Measurements from ENCODE around the gene MLX. TPM values are rescaled to one million over a fixed set of nuclear protein-coding genes. Genes with fewer than 3 reads are reported as not detected.

MLX gene, protein sequence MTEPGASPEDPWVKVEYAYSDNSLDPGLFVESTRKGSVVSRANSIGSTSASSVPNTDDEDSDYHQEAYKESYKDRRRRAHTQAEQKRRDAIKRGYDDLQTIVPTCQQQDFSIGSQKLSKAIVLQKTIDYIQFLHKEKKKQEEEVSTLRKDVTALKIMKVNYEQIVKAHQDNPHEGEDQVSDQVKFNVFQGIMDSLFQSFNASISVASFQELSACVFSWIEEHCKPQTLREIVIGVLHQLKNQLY
- 37.5 and 41.2 TPM in 2 replicates for total RNA-seq (2022)
- Bru-seq, nascent RNA: percentile 78 among the genes with signal in this experiment
- BruChase-seq, experiment 1, labeled RNA remaining after a 2-hour chase: percentile 92 among the genes with signal in this experiment
- BruChase-seq, experiment 2, labeled RNA remaining after a 6-hour chase: percentile 92 among the genes with signal in this experiment
- long read RNA-seq, transcript MLX-202 (7 exons, 2,334 nt): minor isoform, 9 of 66 reads
- long read RNA-seq, transcript MLX-203 (8 exons, 2,428 nt): major isoform, 41 of 66 reads
- long read RNA-seq, partial matches to known transcripts: 1 of 66 reads
- long read RNA-seq, other reads (novel, unspliced or antisense): 10 of 66 reads

DNA sequence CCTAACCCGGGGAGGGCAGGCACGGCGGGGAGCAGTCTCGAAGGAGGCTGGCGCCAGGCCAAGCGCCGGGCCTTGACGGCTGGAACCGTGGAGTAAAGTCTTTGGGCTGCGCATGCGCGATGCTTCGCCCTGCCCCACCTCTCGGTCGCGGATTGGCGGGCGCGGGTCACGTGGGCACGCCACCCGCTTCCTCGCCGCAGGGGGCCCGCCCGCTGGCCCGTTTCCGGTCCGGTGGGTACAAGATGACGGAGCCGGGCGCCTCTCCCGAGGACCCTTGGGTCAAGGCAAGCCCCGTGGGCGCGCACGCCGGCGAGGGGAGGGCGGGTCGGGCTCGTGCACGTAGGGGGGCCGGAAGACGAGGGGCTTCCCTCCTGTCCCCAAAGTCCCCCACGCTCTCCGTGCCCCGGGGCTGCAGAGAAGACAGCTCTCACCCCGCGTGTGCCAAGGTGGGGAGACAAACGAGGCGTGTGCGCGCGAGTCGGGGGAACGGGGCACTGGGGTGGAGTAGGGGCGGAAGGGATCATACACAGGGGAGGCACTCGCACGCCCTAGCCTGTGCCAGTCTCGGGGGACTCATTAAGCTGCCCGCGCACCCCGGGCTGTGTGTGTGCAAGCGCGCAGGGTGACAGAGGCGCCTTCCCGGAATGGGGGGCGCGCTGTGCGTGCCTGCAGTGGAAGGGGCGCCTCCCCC, at the start of gene MLX:
MLX (plus strand) TSS at position 218 of the 691 bp plus-strand sequence; CDS start at position 243, 25 bp downstream.
- Mint-ChIP-seq H3K27ac (ENCODE audit: unreplicated experiment) (peak within 1 kb of the TSS; percentile 95), H3K27me3 (ENCODE audit: insufficient read depth, unreplicated experiment) (no peaks in the 10 kb centered on the region), H3K4me1 (ENCODE audit: low read depth, unreplicated experiment) (peaks cover 15% of the 10 kb centered on the region), H3K9me3 (ENCODE audit: unreplicated experiment) (no peaks in the 10 kb centered on the region), H3K36me3 (ENCODE audit: insufficient read depth, unreplicated experiment) (peaks cover 96% of the 10 kb centered on the region), H3K4me3 (ENCODE audit: unreplicated experiment) (peak within 1 kb of the TSS; percentile 95)
- POLR2A ChIA-PET: interaction anchor here (1.4 kb wide), 1 partner anchor 13 kb away, joined by 6 read pairs; no protein-coding TSS in a partner anchor
- H3K4me3 ChIP-seq (ENCODE audit: low read depth, low read length): peak within 1 kb of the TSS; percentile 49
- intact Hi-C loops (cut with micrococcal nuclease; ENCODE audit: unreplicated experiment): no loop called here
- H3K27me3 ChIP-seq (replicated peaks; ENCODE audit: control insufficient read depth, insufficient read depth, low read length): no peaks in the 10 kb centered on the region
- peak; percentile 92 to 96 for DNase-seq
- CTCF ChIA-PET: interaction anchor here (0.7 to 1.4 kb wide), 2 partner anchors 11 to 12 kb away, joined by 3 to 17 read pairs; partner anchors contain the start of gene PSMC3IP
- peaks cover 17% of the 10 kb centered on the region for H3K36me3 ChIP-seq (ENCODE audit: control insufficient read depth, insufficient read depth, low read length)
- TF ChIP-seq, protein P1, sequence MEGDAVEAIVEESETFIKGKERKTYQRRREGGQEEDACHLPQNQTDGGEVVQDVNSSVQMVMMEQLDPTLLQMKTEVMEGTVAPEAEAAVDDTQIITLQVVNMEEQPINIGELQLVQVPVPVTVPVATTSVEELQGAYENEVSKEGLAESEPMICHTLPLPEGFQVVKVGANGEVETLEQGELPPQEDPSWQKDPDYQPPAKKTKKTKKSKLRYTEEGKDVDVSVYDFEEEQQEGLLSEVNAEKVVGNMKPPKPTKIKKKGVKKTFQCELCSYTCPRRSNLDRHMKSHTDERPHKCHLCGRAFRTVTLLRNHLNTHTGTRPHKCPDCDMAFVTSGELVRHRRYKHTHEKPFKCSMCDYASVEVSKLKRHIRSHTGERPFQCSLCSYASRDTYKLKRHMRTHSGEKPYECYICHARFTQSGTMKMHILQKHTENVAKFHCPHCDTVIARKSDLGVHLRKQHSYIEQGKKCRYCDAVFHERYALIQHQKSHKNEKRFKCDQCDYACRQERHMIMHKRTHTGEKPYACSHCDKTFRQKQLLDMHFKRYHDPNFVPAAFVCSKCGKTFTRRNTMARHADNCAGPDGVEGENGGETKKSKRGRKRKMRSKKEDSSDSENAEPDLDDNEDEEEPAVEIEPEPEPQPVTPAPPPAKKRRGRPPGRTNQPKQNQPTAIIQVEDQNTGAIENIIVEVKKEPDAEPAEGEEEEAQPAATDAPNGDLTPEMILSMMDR (IDR thresholded peaks at IDR 0.05; ENCODE audit: insufficient read depth in 1 of 2, low read depth in 1 of 2, low read length in 1 of 2, severe bottlenecking in 1 of 2, unreplicated experiment in 1 of 2): peak in 1 of 2 experiments; percentile 22
- H3K4me1 ChIP-seq: peaks cover 13% of the 10 kb centered on the region
- H3K9me3 ChIP-seq: no peaks in the 10 kb centered on the region
- TSS peak; percentile 3 for BruUV-seq (replicated peaks)

DNA sequence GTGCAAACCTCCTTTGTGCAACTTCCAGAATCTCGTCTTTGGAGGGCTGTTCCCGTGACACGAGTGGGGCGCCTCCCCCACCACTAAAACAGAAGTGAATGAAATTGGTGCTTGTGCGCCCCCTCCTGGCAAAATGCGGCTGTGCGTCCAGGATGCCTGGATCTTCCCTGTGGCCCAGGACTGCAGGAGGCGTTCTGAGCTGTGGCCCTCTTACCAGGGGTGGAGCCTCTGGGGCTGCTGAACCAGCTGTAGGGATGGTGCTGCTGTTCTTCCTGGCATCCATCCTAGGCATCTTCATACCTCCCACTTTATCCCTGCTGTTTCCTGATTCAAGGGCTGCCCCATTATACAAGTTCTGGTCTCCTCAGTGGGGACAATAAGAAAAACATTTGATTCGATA, 49.4 kb upstream of the MLX start:
- Mint-ChIP-seq H3K27ac (ENCODE audit: unreplicated experiment) (peak overlapping the region; percentile 90), H3K9me3 (ENCODE audit: unreplicated experiment) (no peaks in the 10 kb centered on the region), H3K4me1 (ENCODE audit: low read depth, unreplicated experiment) (peaks cover 46% of the 10 kb centered on the region), H3K36me3 (ENCODE audit: insufficient read depth, unreplicated experiment) (peaks cover 35% of the 10 kb centered on the region), H3K27me3 (ENCODE audit: insufficient read depth, unreplicated experiment) (no peaks in the 10 kb centered on the region), H3K4me3 (ENCODE audit: unreplicated experiment) (no peak overlapping the region)
- ChIA-PET POLR2A (interaction anchor here (0.6 to 2.0 kb wide), 3 partner anchors 9 to 95 kb away, joined by 3 to 8 read pairs (median 4); partner anchors contain the start of gene CAVIN1), CTCF (interaction anchor here (0.5 to 2.6 kb wide), 21 partner anchors 10 to 872 kb away, joined by 3 to 20 read pairs (median 5); partner anchors contain the start of genes CAVIN1, NAGLU, PSMC3IP and STAT3)
- BruUV-seq (replicated peaks): no TSS peak
- H3K4me3 ChIP-seq (ENCODE audit: low read depth, low read length): no peak overlapping the region
- H3K27me3 ChIP-seq (replicated peaks; ENCODE audit: control insufficient read depth, insufficient read depth, low read length): no peaks in the 10 kb centered on the region
- TF ChIP-seq, protein P1 (IDR thresholded peaks at IDR 0.05; ENCODE audit: insufficient read depth in 1 of 2, low read depth in 1 of 2, low read length in 1 of 2, severe bottlenecking in 1 of 2, unreplicated experiment in 1 of 2): peak; percentile 90 to 97
- peaks cover 51% of the 10 kb centered on the region for H3K4me1 ChIP-seq
- intact Hi-C loops (cut with micrococcal nuclease; ENCODE audit: unreplicated experiment): loop anchor here (1.0 to 10.0 kb wide), 3 partner anchors 53 to 195 kb away; no protein-coding TSS in a partner anchor
- H3K36me3 ChIP-seq (ENCODE audit: control insufficient read depth, insufficient read depth, low read length): peaks cover 4% of the 10 kb centered on the region
- H3K9me3 ChIP-seq: no peaks in the 10 kb centered on the region
- DNase-seq: peak; percentile 82 to 89
